Prostate gland (tissue), 1 donor: ENCODE measurements around the gene ZNF630.

ENCODE experiments used
- POLR2A ChIP-seq: fragments of 450-650 bp; IDR thresholded peaks from one replicate; pipeline ENCODE4 v1.6.1; 2016; ENCODE audit warnings: antibody characterized with exemption, mild to moderate bottlenecking
- POLR2AphosphoS5 ChIP-seq: sonication (generic); formaldehyde crosslinking; IDR thresholded peaks from one replicate; pipeline ENCODE4 v1.6.1; 2017; ENCODE audit warnings: antibody characterized with exemption

- TF ChIP-seq POLR2AphosphoS5 (no peak), POLR2A (no peak)
These were observed 14.6 kb upstream of the ZNF630 start for GRCh38 chrX:48086082-48086481.
